Thyroid gland (tissue), 4 donors: ENCODE results near the gene CDH6. TPM values are rescaled to one million over a fixed set of nuclear protein-coding genes. Genes with fewer than 3 reads are reported as not detected.

Source experiments
- DNase-seq, 2 donors: peaks; one replicate each; pipeline ENCODE4 v3.0.0-alpha.2; 2019
- H3K27ac ChIP-seq, 3 donors: fragments of 200-600 bp; sonication (generic); 1 replicate in 2 of 3; 2 replicates in 1 of 3; pipeline ENCODE4 v1.5.1; 2016 to 2019; ENCODE audit warnings: mild to moderate bottlenecking in 1 of 3, moderate library complexity in 1 of 3
- H3K27me3 ChIP-seq: fragments of 200-600 bp; sonication (generic); one replicate; pipeline ENCODE4 v1.5.1; 2019
- H3K36me3 ChIP-seq, 2 donors: fragments of 200-600 bp; sonication (generic); one replicate each; pipeline ENCODE4 v1.5.1; 2016 to 2019
- H3K4me1 ChIP-seq, 2 donors: fragments of 200-600 bp; sonication (generic); one replicate each; pipeline ENCODE4 v1.5.1; 2017 to 2019
- H3K4me3 ChIP-seq, 3 donors: fragments of 200-600 bp; sonication (generic); replicated peaks in 1 of 3; 1 replicate in 2 of 3; 2 replicates in 1 of 3; pipeline ENCODE4 v1.5.1; 2016; ENCODE audit warnings: mild to moderate bottlenecking in 1 of 3
- H3K9me3 ChIP-seq: fragments of 200-600 bp; sonication (generic); one replicate; pipeline ENCODE4 v1.5.1; 2017
- POLR2A ChIP-seq, 2 donors: fragments of 450-650 bp; IDR thresholded peaks; one replicate each; pipeline ENCODE4 v1.6.1; 2017; ENCODE audit warnings: antibody characterized with exemption in 2 of 2, mild to moderate bottlenecking in 2 of 2, moderate library complexity in 1 of 2
- WGBS, 2 donors: methylation state at CpG; one replicate each; pipeline ENCODE4 v1.1.5; 2017; 5-methylcytosine and 5-hydroxymethylcytosine counted together
- intact Hi-C: fragments of 100-400 bp; cut with DNase I; formaldehyde crosslinking; loops from one replicate; pipeline ENCODE4 v1.15.1; 2023
- total RNA-seq, 4 donors: library from RNA; depleted of rRNA; stranded (reverse); fragments of >200 nt; gene quantifications; one replicate each; pipeline ENCODE4 v1.2.3, GENCODE V29; 2016
- TF ChIP-seq, protein P1 (sequence below), 6 experiments: fragments of 200-600 bp in 3 of 6; fragments of 450-650 bp in 3 of 6; sonication (generic) in 3 of 6; IDR thresholded peaks; one replicate each; pipeline ENCODE4 v1.5.1; 2016 to 2019; ENCODE audit warnings: antibody characterized with exemption in 6 of 6, mild to moderate bottlenecking in 2 of 6, inconsistent platforms in 1 of 6, moderate library complexity in 1 of 6

CDH6 gene
- total RNA-seq, 4 donors from 2014 or later: 1.0 to 3.0 (median 2.2) TPM

DNA sequence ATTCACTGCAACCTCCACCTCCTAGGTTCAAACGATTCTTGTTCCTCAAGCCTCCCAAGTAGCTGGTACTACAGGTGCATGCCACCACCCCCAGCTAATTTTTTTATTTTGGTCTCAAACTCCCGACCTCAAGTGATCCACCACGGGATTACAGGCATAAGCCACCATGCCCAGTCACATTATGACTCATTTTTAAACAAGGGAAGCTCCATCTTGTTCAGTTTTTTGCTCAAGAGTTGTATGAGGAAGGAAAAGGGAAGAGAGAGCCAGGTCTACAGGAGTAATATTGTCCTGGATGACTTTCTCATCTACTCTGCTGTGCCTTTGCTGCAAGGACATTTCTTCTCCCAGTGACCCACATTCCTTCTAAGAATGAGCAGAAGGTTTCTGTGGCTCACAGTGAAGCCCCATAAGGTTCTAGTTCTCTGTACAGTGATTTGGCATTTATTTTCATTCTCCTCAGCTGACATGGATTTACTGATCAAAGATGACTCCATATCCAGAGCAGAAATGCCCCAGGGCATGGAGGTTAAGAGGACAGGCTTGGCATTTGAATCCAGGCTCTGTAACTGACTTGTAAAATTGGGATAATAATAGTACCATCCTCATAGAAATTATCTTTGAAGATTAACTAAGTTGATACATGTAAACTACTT, 153.5 kb downstream of the CDH6 start:
- DNase-seq: no peak
- TF ChIP-seq, protein P1, sequence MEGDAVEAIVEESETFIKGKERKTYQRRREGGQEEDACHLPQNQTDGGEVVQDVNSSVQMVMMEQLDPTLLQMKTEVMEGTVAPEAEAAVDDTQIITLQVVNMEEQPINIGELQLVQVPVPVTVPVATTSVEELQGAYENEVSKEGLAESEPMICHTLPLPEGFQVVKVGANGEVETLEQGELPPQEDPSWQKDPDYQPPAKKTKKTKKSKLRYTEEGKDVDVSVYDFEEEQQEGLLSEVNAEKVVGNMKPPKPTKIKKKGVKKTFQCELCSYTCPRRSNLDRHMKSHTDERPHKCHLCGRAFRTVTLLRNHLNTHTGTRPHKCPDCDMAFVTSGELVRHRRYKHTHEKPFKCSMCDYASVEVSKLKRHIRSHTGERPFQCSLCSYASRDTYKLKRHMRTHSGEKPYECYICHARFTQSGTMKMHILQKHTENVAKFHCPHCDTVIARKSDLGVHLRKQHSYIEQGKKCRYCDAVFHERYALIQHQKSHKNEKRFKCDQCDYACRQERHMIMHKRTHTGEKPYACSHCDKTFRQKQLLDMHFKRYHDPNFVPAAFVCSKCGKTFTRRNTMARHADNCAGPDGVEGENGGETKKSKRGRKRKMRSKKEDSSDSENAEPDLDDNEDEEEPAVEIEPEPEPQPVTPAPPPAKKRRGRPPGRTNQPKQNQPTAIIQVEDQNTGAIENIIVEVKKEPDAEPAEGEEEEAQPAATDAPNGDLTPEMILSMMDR (IDR thresholded peaks at IDR 0.05): no peak
- no peak for TF ChIP-seq POLR2A (IDR thresholded peaks at IDR 0.05)
- Histone ChIP-seq H3K27ac (no peak overlapping the region), H3K4me3 (no peak overlapping the region), H3K4me1 (no peaks in the 10 kb centered on the region), H3K36me3 (no peaks in the 10 kb centered on the region), H3K9me3 (no peaks in the 10 kb centered on the region), H3K27me3 (no peaks in the 10 kb centered on the region)
- WGBS, 2 donors: 80 to 84% methylated on average over 3 of the region's 3 CpGs
- intact Hi-C loops: no loop called here

DNA sequence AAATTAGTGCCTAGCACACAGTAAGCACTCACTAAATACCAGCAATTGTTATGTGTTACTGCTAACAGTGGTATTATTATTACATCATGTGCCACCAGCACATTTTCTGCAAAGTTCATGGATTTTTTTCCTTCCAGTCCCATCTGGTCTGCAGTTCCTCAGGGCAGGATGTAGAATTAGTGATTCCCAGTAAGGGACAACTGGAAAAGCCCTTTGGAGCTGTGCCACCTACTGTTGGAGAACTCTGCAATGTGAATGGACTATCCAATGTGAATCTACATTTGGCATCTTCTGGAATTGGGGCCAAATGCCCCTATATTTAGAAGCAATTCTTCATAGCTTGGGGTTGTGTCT, 154.0 kb downstream of the CDH6 start:
- intact Hi-C loops: no loop called here

DNA sequence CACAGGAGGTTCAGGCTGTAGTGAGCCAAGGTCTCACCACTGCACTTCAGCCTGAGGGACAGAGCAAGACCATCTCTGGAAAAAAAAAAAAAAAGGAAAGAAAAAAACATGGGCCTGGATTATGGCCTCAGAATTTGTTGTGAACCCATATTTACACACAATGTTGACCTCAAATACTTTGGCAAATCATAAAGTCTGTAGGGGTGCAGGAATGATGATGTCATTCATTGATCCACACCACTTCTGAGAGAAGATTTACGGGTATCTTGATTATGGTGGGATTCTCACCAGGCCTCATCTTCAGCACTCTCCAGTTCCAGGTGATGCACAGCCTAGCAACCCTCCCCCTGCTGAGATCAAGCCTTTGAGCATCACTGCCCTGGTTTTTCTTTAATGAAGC, 156.9 kb downstream of the CDH6 start:
- Histone ChIP-seq H3K9me3 (no peaks in the 10 kb centered on the region), H3K27me3 (no peaks in the 10 kb centered on the region), H3K4me1 (no peaks in the 10 kb centered on the region), H3K27ac (no peak overlapping the region), H3K4me3 (no peak overlapping the region), H3K36me3 (no peaks in the 10 kb centered on the region)
- no peak for TF ChIP-seq POLR2A (IDR thresholded peaks at IDR 0.05)
- TF ChIP-seq, protein P1 (IDR thresholded peaks at IDR 0.05): no peak
- no peak for DNase-seq
- WGBS, 2 donors: 86 to 93% methylated on average over 1 of the region's 1 CpG
- intact Hi-C loops: no loop called here

More for the DNA sequence above, 154.0 kb downstream of the CDH6 start:
- no peak for DNase-seq
- Histone ChIP-seq H3K4me1 (no peaks in the 10 kb centered on the region), H3K27me3 (no peaks in the 10 kb centered on the region), H3K4me3 (no peak overlapping the region), H3K36me3 (no peaks in the 10 kb centered on the region), H3K9me3 (no peaks in the 10 kb centered on the region), H3K27ac (no peak overlapping the region)
- TF ChIP-seq, protein P1 (IDR thresholded peaks at IDR 0.05): no peak
- no peak for TF ChIP-seq POLR2A (IDR thresholded peaks at IDR 0.05)

DNA sequence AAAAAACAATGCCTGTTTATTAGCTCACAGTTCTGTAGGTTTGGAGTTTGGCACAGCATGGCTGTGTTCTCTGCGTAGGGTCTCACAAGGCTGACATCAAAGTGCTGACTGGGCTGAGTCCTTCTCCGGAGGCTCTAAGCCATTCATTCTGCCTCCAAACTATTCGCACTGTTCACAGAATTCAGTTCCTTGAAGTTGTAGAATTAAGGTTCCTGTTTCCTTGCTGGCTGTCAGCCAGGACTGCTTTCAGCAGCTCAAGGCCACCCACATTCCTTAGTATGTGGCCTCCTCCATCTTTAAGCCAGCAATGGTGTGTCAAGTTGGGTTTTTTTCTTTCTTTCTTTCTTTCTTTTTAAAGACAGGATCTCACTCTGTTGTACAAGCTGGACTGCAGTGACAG, 161.9 kb downstream of the CDH6 start:
- Histone ChIP-seq H3K36me3 (no peaks in the 10 kb centered on the region), H3K9me3 (no peaks in the 10 kb centered on the region), H3K4me3 (no peak overlapping the region), H3K4me1 (no peaks in the 10 kb centered on the region), H3K27ac (no peak overlapping the region), H3K27me3 (no peaks in the 10 kb centered on the region)
- TF ChIP-seq POLR2A (IDR thresholded peaks at IDR 0.05): no peak
- TF ChIP-seq, protein P1 (IDR thresholded peaks at IDR 0.05): no peak
- DNase-seq: no peak
- intact Hi-C loops: no loop called here
- 59 to 63% methylated on average over 3 of the region's 3 CpGs for WGBS, 2 donors

GRCh38 chr5:31357038-31357437, 163.6 kb downstream of the CDH6 start:
- H3K36me3 ChIP-seq: no peaks in the 10 kb centered on the region
- no peak overlapping the region for H3K27ac ChIP-seq
- H3K4me3 ChIP-seq: no peak overlapping the region
- TF ChIP-seq, protein P1 (IDR thresholded peaks at IDR 0.05): no peak
- no peak for TF ChIP-seq POLR2A (IDR thresholded peaks at IDR 0.05)
- H3K4me1 ChIP-seq: no peaks in the 10 kb centered on the region
- intact Hi-C loops: no loop called here
- 86 to 87% methylated on average over 11 of the region's 11 CpGs for WGBS, 2 donors
- no peaks in the 10 kb centered on the region for H3K27me3 ChIP-seq
- DNase-seq: no peak
- H3K9me3 ChIP-seq: no peaks in the 10 kb centered on the region
